Thoracic aorta (tissue), 2 donors: Measurements from ENCODE around the gene GAB2. TPM values are rescaled to one million over a fixed set of nuclear protein-coding genes. Genes with fewer than 3 reads are reported as not detected.

ENCODE experiments used
- ATAC-seq: fragments of 150-250 bp; one replicate; pipeline ENCODE4 v1.8.0; 2017; ENCODE audit warnings: low read depth; ENCODE audit not compliant: insufficient number of reproducible peaks, low FRiP score
- DNase-seq: peaks from one replicate; pipeline ENCODE4 v3.0.0-alpha.2; 2020; ENCODE audit warnings: low spot score
- H3K27ac ChIP-seq, 2 donors: fragments of 200-600 bp; sonication (generic); 1 replicate in 1 of 2; 2 replicates in 1 of 2; pipeline ENCODE4 v1.5.1; 2016; ENCODE audit warnings: mild to moderate bottlenecking in 2 of 2, moderate library complexity in 2 of 2
- H3K27me3 ChIP-seq: fragments of 200-600 bp; sonication (generic); replicated peaks from 2 replicates; pipeline ENCODE4 v1.6.0; 2016; ENCODE audit warnings: mild to moderate bottlenecking; ENCODE audit not compliant: insufficient read depth
- H3K36me3 ChIP-seq: fragments of 200-600 bp; sonication (generic); one replicate; pipeline ENCODE4 v1.5.1; 2016
- H3K4me1 ChIP-seq, 2 donors: fragments of 200-600 bp; sonication (generic); 1 replicate in 1 of 2; 2 replicates in 1 of 2; pipeline versions ENCODE4 v1.5.1 to v1.6.0; 2016; ENCODE audit warnings: low read depth in 2 of 2, mild to moderate bottlenecking in 1 of 2; ENCODE audit not compliant: control insufficient read depth in 1 of 2
- H3K4me3 ChIP-seq: fragments of 200-600 bp; sonication (generic); 2 replicates; pipeline ENCODE4 v1.5.1; 2016; ENCODE audit warnings: mild to moderate bottlenecking
- H3K9me3 ChIP-seq: fragments of 200-600 bp; sonication (generic); 2 replicates; pipeline ENCODE4 v1.5.1; 2016
- total RNA-seq, 2 donors: library from RNA; depleted of rRNA; stranded (reverse); fragments of >200 nt; gene quantifications; one replicate each; pipeline versions ENCODE4 v1.1.0 to v1.2.3, GENCODE V29; 2016
- TF ChIP-seq, protein P1 (sequence below): fragments of 200-600 bp; sonication (generic); IDR thresholded peaks from one replicate; pipeline ENCODE4 v1.5.1; 2019; ENCODE audit warnings: antibody characterized with exemption

GAB2 gene
- total RNA-seq, 2 donors from 2014 or later: 65.4 to 91.5 TPM

DNA sequence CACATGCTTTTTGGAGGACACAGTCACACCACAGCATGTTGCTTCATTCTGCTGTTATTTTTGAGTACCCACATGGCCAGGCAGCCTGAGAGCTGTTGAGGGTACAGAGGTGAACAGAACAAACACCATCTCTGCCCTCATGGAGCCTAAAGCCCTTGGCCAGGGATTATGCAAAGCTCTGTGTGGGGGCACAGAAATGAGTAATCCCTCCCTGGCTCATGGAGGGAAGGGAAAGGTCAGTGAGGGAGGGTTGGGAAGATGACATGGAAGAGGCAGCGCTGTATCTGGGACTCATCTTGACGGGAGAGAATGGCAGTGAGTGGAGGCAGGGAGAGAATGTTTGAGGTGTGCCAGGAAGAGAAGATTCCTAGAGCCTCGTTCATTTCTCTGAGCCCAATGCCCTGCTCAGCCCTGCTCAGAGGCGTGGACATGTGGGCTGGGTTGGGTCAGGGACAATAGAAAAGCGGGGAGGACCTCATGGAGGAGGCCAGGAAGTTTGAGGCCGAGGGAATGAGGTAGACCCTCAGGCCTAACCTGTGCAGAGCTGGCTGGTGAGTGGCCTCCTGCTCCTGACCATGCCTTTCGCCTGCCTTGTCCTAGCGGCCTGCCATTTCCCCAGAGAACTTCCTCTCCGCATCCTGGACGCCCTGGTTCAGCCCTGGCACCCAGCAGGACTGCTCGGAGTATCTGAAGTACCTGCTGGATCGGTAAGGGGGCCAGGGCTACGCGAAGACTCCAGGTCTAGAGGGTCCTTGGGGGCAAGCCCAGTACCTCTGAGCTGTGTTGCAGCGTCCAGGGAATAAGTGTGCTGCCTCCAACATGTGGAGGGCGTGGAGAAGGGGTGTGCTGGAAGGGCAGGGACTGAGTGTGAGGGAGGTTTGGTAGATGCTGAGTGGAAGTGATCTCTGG lies 209.1 kb downstream of the GAB2 start:
- TF ChIP-seq, protein P1, sequence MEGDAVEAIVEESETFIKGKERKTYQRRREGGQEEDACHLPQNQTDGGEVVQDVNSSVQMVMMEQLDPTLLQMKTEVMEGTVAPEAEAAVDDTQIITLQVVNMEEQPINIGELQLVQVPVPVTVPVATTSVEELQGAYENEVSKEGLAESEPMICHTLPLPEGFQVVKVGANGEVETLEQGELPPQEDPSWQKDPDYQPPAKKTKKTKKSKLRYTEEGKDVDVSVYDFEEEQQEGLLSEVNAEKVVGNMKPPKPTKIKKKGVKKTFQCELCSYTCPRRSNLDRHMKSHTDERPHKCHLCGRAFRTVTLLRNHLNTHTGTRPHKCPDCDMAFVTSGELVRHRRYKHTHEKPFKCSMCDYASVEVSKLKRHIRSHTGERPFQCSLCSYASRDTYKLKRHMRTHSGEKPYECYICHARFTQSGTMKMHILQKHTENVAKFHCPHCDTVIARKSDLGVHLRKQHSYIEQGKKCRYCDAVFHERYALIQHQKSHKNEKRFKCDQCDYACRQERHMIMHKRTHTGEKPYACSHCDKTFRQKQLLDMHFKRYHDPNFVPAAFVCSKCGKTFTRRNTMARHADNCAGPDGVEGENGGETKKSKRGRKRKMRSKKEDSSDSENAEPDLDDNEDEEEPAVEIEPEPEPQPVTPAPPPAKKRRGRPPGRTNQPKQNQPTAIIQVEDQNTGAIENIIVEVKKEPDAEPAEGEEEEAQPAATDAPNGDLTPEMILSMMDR: no peak
- DNase-seq (no peak), ATAC-seq (no peak)
- H3K27ac ChIP-seq: no peak overlapping the region
- no peaks in the 10 kb centered on the region for H3K27me3 ChIP-seq
- H3K9me3 ChIP-seq: no peaks in the 10 kb centered on the region
- H3K4me1 ChIP-seq: peaks cover 12 to 13% of the 10 kb centered on the region in 2 donors
- no peak overlapping the region for H3K4me3 ChIP-seq
- peaks cover 34% of the 10 kb centered on the region for H3K36me3 ChIP-seq

DNA sequence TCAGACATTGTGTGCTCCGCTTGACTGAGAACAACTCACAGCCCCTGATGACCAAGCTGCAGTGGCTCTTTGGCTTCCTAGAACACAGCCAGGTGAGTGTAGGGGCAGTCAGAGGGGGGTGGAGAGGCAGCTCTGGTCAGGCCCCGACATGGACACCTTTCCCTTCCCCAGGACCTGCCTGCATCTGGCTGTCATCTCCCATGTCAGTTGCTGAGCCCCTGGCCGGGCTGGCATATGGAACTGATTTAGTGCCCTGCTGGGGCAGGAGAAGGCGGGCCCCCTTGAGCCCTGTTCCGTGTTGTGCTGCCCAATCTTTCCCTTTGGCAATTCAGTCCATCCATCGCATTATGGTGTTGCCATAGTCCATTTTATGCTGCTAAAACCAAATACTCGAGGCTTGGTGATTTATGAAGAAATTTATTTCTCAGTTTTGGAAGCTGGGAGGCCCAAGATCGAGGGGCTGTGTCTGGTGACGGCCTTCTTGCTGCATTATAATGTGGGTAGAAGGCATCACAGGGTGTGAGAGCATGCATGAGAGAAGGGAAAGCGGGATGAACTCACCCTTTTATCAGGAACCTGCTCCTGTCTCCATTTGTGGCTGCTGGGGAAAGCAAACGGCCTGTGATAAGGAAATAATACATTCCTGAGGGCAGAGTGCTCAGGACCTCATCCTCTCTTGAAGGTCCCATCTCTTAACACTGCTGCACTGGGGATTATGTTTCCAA lies 209.9 kb downstream of the GAB2 start:
- ATAC-seq: no peak
- no peaks in the 10 kb centered on the region for H3K27me3 ChIP-seq
- no peak overlapping the region for H3K27ac ChIP-seq
- no peak for DNase-seq
- no peak overlapping the region for H3K4me3 ChIP-seq
- H3K4me1 ChIP-seq: peaks cover 3 to 6% of the 10 kb centered on the region in 2 donors
- peaks cover 32% of the 10 kb centered on the region for H3K36me3 ChIP-seq
- TF ChIP-seq, protein P1: no peak
- no peaks in the 10 kb centered on the region for H3K9me3 ChIP-seq

DNA sequence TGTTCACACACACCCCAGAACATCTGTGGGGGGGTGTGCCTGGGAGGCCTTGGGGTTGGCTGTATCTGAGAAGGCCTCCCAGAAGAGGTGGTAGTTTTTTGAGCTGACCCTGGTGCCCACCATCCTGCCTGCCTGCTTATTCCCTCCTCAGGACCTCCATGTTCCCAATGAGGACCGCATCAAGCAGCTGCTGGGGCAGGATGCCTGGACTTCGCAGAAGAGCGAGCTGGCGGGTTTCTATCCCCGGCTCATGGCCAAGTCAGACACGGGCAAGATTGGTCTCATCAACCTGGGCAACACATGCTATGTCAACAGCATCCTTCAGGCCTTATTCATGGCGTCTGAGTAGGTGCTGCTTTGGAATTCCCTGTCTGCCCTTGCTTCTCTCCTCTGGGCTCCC lies 211.9 kb downstream of the GAB2 start:
- Histone ChIP-seq H3K4me3 (no peak overlapping the region), H3K9me3 (no peaks in the 10 kb centered on the region), H3K36me3 (peaks cover 32% of the 10 kb centered on the region), H3K27me3 (no peaks in the 10 kb centered on the region), H3K27ac (no peak overlapping the region), H3K4me1 (peaks cover 0 to 6% of the 10 kb centered on the region in 2 donors)
- TF ChIP-seq, protein P1: no peak
- ATAC-seq (no peak), DNase-seq (no peak)

DNA sequence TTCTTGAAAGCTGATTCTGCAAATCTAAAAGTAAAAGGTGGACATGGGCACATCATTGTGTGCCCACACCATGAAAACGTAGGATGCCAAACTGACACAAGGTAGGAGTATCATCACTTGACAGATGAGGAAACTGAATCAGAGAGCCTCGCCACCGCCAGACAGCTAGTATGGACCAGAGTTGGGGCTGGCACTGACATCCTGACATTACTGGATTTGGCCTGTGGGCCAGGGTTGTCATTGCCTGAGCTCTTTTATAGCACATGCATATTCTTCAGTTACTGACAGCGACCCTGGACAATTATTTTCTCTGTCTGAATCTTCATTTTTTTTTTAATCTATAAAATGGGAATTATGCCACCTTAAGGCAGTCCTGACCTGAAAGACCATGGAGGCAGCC lies 212.4 kb downstream of the GAB2 start:
- no peak for DNase-seq
- Histone ChIP-seq H3K4me3 (no peak overlapping the region), H3K9me3 (no peaks in the 10 kb centered on the region), H3K4me1 (peaks cover 0 to 6% of the 10 kb centered on the region in 2 donors), H3K36me3 (peaks cover 32% of the 10 kb centered on the region), H3K27me3 (no peaks in the 10 kb centered on the region), H3K27ac (no peak overlapping the region)
- ATAC-seq: no peak
- TF ChIP-seq, protein P1: no peak

DNA sequence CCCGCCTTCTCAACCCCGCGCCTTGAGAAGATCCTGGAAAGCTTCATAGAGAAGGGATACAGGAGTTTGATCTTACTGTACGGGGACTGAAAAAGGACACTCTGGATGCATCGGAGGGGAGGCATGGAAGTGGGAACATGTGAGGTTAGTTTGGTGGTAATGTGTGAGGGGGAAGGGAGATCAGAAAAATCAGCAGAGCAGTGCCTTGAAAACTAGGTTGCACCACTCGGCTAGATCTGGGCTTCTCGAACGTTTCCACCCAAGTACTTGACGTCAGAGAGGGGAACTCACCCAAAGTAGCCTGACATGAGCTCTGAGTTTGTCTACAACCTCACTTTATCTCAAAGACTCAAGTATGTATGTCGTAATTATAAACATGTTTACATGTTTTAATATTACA lies 214.4 kb downstream of the GAB2 start:
- TF ChIP-seq, protein P1: no peak
- H3K27me3 ChIP-seq: no peaks in the 10 kb centered on the region
- ATAC-seq (no peak), DNase-seq (no peak)
- no peak overlapping the region for H3K27ac ChIP-seq
- peaks cover 0 to 6% of the 10 kb centered on the region in 2 donors for H3K4me1 ChIP-seq
- peaks cover 38% of the 10 kb centered on the region for H3K36me3 ChIP-seq
- no peak overlapping the region for H3K4me3 ChIP-seq
- no peaks in the 10 kb centered on the region for H3K9me3 ChIP-seq
